Right lobe of liver (tissue), 4 donors: ENCODE data around the gene PDZD2.

Source experiments
- CTCF ChIP-seq, 4 donors: fragments of 200-600 bp in 3 of 4; fragments of 450-650 bp in 1 of 4; IDR thresholded peaks; one replicate each; pipeline versions ENCODE4 v1.5.1 to v1.8.0; 2016 to 2022; ENCODE audit warnings: antibody characterized with exemption in 4 of 4, mild to moderate bottlenecking in 2 of 4
- POLR2A ChIP-seq: fragments of 450-650 bp; IDR thresholded peaks from one replicate; pipeline ENCODE4 v1.6.1; 2017; ENCODE audit warnings: antibody characterized with exemption, mild to moderate bottlenecking
- donor health status: DM: no; HTN: no; CAD: no.
- donor health status: DM: no; HTN: no; CAD: no.
- donor health status: DM: no; HTN: yes; CAD: no.

DNA sequence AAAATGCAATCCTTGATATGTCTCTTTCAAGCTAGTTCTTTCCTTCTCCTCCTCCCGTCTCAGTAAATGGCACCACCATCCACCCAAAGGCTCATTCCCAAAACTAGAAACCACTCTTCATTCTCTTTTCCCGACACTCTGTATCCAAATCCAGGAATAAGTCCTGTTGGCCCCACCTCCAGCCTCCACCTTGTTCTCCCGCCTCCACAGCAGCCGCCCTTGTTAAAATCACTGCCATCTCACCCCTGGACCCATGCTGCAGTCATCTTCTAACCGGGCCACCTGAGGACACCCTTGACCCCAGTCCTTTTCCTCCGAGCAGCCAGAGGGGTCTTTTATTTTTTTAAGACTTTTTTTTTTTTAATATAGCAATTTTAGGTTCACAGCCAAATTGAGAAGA, 9.4 kb downstream of the PDZD2 start:
- TF ChIP-seq CTCF (IDR thresholded peaks at IDR 0.05) (no peak), POLR2A (no peak)
